HUDEP-2 (cell line): ENCODE results near the gene SLX4.
"Not testable (repeated sequence)": the region's sequence is repeated elsewhere in the genome, so short reads cannot be mapped to it uniquely, and the experiment has no call there.

ENCODE experiments used
- DNase-seq, 76 experiments: peaks; one replicate each; lab custom pipeline; 2025; ENCODE audit not compliant: unreplicated experiment in 76 of 76; lab: John Stamatoyannopoulos, UW

SLX4 gene

DNA sequence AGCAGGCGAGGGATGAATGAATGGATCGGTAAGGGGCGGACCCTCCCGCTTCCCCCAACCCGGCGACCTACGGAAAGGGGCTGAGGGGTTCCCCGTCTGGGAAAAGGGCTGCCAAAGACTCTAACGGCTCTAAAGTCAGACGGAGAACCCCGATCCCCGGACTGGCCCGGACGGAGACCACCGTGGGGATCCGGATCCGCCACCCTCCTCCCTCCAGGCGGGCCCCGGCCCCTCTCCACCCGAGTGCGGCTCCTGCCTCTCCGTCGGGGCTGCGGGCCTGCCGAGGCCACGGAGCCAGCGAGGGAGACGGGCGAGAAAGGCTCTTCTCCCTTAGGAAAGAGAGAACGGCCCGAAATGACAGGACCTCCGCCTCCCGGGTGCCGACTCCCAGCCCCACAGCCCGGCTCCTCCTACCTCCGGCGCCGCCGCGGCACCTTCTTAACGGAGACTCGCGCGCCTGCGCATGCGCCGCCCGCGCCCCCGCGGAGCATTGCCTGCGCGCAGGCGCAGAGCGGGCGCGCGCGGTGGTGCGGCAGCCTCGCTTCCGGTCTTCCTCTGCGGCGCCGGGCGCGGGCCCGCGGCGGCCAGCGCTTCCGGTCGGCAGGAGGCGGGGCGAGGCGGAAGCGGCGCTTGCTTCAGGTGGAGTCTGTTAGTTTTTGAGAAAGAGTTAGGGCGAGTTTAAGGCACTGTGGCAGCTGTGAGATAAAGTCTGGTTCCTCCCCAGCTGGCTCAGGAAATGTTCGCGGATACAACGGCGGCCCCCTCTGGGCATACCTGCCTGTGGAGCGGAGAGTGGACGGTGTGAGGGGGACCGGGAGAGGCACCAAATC lies at the start of gene SLX4:
Gene SLX4, minus strand, starts transcription at position 461 of the 830 bp plus-strand sequence. CDS start 2,642 bp downstream, outside the sequence.
- peak in 73 of 76 experiments; percentile 20 to 91 (median 81) for DNase-seq

- no peak for DNase-seq
Observed at GRCh38 chr16:3659251-3659650, 47.8 kb upstream of the SLX4 start.

DNA sequence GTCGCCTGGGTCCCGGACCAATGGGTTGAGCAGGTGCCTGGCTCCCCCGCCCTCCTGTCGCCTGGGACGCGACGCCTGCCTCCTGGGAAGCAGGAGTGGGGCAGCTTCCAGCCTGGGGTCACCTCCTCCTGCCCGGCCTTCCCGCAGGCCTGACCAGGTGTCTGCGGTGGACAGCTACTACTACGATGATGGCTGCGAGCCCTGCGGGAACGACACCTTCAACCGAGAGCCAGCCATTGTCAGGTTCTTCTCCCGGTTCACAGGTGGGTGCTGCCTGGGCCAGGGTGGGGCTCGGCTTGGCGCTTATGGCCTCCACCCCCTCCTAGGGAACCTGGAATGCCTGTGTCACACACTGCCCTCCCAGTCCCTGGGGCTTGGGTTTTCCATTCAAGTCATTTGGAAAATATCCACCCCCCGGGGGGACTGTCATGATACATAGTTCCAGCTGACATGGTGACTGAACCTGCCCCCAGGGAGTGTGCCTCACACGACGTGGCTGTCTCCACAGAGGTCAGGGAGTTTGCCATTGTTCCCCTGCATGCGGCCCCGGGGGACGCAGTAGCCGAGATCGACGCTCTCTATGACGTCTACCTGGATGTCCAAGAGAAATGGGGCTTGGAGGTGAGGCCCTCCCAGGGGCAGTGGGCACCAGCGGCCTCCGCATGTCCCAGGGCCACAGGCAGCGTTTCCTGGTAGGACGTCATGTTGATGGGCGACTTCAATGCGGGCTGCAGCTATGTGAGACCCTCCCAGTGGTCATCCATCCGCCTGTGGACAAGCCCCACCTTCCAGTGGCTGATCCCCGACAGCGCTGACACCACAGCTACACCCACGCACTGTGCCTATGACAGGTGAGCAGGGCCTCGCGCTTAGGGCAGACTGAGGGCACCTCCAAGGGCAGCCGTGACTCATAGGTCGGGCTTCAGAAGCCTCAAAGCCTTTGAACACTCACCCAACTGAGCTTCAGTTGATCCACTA lies 45.4 kb upstream of the SLX4 start:
- no peak for DNase-seq

DNA sequence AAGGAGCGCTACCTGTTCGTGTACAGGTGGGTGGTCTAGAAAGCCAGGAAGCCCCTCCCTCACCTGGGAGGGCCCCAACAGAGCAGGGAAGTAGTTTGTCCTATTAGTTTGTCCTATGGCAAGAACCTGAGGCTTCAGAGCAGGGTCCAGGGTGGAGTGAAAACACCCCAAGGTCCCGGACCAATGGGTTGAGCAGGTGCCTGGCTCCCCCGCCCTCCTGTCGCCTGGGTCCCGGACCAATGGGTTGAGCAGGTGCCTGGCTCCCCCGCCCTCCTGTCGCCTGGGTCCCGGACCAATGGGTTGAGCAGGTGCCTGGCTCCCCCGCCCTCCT lies 44.7 kb upstream of the SLX4 start:
- DNase-seq = not testable (repeated sequence)

DNA sequence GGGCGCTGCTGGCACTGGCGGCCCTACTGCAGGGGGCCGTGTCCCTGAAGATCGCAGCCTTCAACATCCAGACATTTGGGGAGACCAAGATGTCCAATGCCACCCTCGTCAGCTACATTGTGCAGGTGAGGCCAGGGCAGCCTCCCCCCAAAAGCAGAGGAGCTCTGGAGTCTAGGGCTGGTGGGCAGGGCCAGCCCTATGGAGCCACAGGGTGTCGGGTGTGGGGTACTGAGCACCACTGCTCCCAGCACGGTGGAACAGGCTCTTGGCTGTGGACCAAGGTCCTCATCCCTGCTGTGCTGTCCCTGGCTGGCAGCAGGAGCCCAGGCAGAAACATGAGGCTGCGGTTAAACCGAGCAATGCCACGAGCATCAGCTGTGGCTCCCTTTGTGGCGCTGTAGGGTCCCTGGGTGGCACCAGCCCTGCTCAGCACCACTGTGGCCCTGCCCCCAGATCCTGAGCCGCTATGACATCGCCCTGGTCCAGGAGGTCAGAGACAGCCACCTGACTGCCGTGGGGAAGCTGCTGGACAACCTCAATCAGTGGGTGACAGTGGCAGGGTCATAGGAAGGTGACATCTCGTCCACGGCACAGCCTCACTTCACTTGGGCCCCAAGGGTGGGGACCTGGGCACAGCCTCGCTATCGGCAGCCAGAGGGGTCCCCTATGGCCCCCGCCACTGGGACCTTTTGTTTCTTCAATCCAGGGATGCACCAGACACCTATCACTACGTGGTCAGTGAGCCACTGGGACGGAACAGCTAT lies 44.2 kb upstream of the SLX4 start:
- no peak for DNase-seq

GRCh38 chr16:3655030-3655395 lies 43.6 kb upstream of the SLX4 start:
- DNase-seq = no peak

DNA sequence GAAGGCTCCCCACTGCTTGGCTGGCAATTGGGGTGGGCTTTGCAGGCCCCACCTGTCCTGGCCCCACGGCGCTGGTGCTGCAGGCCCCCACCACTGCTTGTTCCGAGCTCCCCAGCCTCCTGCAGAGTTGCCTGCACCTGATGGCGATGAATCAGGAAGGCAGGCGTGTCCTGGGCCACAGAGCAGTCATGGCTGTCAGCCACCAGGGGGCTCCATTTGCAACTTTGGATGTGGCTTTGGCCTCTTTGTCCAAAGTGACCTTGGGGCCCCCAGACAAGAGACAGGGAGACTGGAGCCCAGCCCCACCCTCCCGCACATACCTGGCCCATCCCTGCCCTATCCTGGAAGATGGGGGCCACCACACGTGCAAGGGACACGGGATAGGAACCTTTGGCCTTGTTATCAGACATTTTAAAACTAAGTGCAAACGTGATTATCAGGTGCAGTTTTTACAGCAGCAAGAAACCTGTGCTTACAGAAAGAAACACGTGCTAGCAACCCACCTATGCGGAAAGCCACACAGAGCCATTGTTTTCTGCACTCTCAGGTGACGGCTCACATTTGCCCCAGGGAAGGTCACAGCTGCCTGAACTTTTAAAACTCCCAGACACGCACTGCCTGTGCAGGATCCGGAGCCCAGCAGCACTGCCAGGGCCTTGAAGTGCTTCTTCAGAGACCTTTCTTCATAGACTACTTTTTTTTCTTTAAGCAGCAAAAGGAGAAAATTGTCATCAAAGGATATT lies 43.0 kb upstream of the SLX4 start, which contains the start of gene DNASE1:
Gene DNASE1, plus strand, starts transcription at position 443 of the 743 bp plus-strand sequence. CDS start 683 bp downstream, outside the sequence.
- DNase-seq = peak in 63 of 76 experiments; percentile 3 to 76 (median 46)

DNA sequence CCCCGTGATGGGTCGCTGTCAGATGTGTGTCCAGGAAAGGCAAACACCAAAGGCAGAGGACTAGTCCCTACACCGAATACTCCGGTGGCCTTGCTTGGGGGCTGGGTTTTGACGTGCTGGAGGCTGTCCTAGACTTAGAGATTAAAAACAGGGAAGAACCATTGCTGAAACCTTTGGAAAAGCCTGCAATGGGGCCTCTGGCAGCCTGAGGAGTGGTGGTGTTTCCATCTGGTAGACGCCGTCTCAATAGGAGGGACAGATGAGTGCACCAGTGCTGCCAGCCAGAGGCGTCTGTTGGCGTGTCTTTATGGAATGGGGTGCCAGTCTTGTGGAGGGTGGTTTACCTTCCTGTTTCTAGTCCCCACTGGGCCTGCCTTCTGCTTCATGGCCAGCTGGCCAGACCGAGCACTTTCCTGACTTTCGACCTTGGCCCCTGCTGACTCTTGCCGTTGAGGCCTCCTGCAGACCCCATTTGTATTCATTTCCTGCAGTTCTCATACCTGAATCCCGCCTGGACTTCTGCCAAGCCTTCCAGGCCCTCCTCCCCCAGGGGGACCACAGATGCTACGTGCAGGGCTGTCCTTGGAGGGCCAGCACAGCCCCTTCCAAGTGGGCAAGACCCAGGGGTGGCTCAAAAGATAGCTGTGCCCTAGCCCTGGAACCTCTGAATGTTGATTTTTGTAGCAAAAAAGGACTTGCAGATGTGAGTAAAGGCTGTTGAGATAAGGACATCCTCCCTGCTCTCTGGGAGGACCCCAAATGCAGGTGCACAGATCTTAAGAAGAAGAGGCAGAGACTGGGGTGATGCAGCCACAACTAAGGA lies 41.2 kb upstream of the SLX4 start:
- no peak for DNase-seq

DNA sequence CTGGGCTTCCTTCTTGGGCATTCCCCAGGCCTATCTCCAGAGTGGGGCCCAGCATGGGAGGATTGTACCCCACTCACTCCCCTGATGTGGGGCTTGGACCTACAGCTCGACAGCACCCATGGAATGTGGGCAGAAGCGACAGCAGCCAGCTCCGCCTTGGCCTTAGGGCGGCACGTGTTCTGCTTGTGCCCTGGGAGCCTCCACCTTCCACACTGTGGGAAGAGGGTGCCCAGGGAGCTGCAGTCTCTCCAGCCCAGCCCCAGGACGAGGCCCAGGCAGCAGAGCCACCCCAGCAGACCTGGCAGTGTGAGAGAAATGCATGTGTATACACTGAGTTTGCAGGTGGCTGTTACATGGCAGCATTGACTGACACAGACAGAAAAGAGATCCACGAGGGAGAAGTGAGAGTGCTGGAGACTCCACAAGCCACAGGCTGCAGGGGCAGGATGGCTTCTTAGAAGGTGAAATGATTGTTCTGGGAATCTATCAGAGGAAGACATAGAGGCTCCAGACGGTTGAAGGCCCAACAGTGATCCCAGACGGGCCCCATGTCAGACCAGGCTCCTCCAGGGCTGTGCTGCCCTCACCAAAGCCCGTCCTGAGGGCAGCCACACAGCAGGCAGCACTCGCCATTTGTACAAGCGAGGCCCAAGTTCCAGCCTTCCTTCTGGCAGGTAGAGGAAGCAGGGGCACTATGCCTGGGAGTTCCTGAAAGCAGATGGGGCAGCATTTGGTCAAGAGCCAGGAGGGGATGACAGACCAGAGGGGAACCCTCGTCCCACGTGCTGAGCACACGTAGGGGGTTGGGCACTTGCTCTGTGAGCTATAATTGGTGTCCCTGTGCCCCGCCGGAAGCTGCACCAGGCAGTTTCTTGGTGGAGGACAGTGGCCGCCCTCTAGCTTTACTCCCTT lies 40.3 kb upstream of the SLX4 start:
- DNase-seq = no peak

- DNase-seq = no peak
Observed at GRCh38 chr16:3650631-3651265, 39.3 kb upstream of the SLX4 start.

DNA sequence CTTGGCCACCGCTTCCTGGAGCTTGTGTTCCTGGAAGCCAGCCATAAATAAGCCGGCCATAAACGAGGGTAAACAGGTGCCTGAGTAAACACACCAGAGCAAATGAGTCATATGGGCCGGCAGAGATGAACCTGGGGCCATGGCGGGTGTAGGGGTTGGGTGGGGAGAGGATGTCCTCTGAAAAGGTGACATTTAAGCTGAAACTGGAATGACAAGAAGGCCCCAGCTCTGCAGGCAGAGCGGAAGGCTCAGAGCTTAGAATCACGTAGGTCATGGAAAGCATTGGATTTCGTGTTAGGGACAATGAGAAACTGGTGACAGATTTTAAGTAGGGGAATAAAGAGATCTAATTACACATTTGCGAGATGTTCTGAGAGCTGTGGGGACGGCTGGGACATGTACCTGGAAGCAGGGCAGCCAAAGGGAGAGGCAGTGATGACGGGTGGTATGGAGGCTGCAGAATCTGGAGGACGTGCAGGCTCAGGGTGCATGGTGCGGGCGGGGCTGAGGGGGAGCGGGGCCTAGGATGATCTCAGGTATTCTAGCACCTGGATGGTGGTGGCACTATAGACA lies 35.0 kb upstream of the SLX4 start:
- DNase-seq = no peak

GRCh38 chr16:3645504-3646347 lies 34.3 kb upstream of the SLX4 start:
- no peak for DNase-seq

DNA sequence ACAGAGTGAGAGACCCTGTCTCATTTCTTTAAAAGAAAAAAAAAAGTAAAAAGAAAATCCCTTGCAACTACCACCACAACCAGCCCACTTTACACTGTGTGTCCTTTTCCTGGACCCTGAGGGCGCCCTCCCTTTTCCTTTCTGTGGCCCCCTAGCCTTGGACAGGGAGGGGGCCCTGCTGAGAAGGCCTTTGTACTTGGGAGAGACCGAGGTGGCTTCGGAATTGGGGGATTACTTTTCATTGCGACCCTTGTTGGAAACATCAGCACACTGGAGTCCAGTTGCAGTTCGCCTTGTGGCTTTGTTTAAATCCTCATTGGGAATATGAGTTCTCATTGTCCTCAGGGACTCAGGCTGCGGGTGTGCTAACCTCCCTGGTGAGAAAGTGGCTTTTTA lies 33.7 kb upstream of the SLX4 start:
- no peak for DNase-seq

- no peak for DNase-seq
Observed at GRCh38 chr16:3643095-3643730, 31.8 kb upstream of the SLX4 start.

GRCh38 chr16:3642397-3643094 lies 31.1 kb upstream of the SLX4 start:
- peak in 20 of 76 experiments; percentile 7 to 61 (median 14) for DNase-seq
